ENCODE data around the gene SEMA3G.

Gene SEMA3G

DNA sequence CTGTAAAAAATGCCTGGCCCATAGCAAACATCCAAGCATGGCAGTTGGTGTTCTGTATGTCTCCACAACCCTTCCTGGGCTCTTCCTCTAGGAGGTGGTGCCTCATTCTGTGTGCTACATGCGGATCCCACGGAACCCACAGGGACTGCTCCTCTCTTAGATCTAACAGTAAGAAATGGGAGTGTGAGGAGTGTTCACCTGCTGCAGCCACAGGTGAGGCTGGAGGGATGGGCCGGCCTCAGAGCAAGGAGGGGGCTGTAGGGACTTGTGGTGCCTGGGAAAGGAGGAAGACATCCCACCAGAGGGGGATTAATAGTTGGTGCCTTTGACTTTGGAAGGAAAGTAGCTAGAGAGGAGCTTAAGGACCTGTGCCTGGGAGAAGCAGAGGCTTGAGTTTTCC lies 22.2 kb downstream of the SEMA3G start:
- DNase-seq (ENCODE audit: low read depth) = no peak
- no peak overlapping the region for H3K4me3 ChIP-seq (ENCODE audit: low read depth, low read length)
- TF ChIP-seq, protein P1, sequence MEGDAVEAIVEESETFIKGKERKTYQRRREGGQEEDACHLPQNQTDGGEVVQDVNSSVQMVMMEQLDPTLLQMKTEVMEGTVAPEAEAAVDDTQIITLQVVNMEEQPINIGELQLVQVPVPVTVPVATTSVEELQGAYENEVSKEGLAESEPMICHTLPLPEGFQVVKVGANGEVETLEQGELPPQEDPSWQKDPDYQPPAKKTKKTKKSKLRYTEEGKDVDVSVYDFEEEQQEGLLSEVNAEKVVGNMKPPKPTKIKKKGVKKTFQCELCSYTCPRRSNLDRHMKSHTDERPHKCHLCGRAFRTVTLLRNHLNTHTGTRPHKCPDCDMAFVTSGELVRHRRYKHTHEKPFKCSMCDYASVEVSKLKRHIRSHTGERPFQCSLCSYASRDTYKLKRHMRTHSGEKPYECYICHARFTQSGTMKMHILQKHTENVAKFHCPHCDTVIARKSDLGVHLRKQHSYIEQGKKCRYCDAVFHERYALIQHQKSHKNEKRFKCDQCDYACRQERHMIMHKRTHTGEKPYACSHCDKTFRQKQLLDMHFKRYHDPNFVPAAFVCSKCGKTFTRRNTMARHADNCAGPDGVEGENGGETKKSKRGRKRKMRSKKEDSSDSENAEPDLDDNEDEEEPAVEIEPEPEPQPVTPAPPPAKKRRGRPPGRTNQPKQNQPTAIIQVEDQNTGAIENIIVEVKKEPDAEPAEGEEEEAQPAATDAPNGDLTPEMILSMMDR (IDR thresholded peaks at IDR 0.05; ENCODE audit: low read depth, low read length, missing control alignments) = no peak

GRCh38 chr3:52420388-52420787 lies 24.5 kb downstream of the SEMA3G start:
- H3K4me3 ChIP-seq (ENCODE audit: low read depth, low read length) = no peak overlapping the region
- TF ChIP-seq, protein P1 (IDR thresholded peaks at IDR 0.05; ENCODE audit: low read depth, low read length, missing control alignments) = no peak
- DNase-seq (ENCODE audit: low read depth) = no peak

- TF ChIP-seq, protein P1 (IDR thresholded peaks at IDR 0.05; ENCODE audit: low read depth, low read length, missing control alignments) = no peak
- no peak overlapping the region for H3K4me3 ChIP-seq (ENCODE audit: low read depth, low read length)
- no peak for DNase-seq (ENCODE audit: low read depth)
Observed at GRCh38 chr3:52415800-52416199, 29.1 kb downstream of the SEMA3G start.

GRCh38 chr3:52408466-52408865 lies 36.4 kb downstream of the SEMA3G start:
- no peak overlapping the region; the same call in 1 of the 2 replicates for H3K4me3 ChIP-seq (ENCODE audit: low read depth, low read length)
- no peak for DNase-seq (ENCODE audit: low read depth)
- TF ChIP-seq, protein P1 (IDR thresholded peaks at IDR 0.05; ENCODE audit: low read depth, low read length, missing control alignments) = no peak

DNA sequence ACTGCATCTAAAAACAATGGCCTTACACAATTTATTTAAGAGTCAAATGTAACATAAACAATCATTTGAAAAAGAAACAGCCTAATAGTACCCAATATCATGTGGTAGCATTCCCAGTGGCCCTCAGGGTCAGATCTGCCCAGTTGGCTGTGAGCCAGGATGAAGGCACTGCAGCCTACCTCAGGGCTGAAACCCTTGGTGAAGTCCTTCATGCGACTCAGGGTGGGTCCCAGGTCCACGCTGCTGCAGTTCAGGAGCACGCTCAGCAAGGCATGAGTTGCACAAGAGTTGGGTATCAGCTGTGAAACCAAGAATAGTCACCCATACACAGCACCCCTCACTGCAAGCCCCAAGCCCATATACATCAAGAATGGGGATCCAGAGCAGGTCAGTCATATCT lies 37.1 kb downstream of the SEMA3G start:
- no peak for DNase-seq (ENCODE audit: low read depth)
- no peak overlapping the region for H3K4me3 ChIP-seq (ENCODE audit: low read depth, low read length)
- TF ChIP-seq, protein P1 (IDR thresholded peaks at IDR 0.05; ENCODE audit: low read depth, low read length, missing control alignments) = no peak

- H3K4me3 ChIP-seq (ENCODE audit: low read depth, low read length) = no peak overlapping the region
- no peak for DNase-seq (ENCODE audit: low read depth)
- TF ChIP-seq, protein P1 (IDR thresholded peaks at IDR 0.05; ENCODE audit: low read depth, low read length, missing control alignments) = no peak
Observed at GRCh38 chr3:52406791-52407510, 38.0 kb downstream of the SEMA3G start.

DNA sequence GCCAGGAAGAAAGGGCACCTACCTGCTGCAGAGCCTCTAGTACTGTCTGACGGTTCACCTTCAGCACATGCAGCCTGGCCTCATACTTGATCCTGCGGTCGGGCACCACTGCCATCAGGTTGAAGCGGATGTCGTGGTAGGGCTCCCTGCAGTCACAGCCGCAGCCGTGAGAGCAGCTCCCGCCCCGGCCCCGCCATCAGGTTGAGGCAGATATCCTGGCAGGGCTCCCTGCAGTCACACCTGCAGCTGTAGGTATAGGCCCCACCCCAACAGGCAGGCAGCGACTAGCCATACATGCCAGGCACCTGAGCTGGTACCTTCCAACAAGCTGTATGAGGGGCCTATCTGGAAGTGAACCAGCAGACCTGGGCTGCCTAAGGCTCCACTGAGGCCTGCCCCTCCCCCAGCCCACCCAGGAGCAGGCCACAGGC lies 38.7 kb downstream of the SEMA3G start:
- H3K4me3 ChIP-seq (ENCODE audit: low read depth, low read length) = no peak overlapping the region
- no peak for DNase-seq (ENCODE audit: low read depth)
- TF ChIP-seq, protein P1 (IDR thresholded peaks at IDR 0.05; ENCODE audit: low read depth, low read length, missing control alignments) = no peak
